HG03064 (cell line): Measurements from ENCODE around the gene KHDC1.
"Not testable (repeated sequence)": the region's sequence is repeated elsewhere in the genome, so short reads cannot be mapped to it uniquely, and the experiment has no call there.

ENCODE experiments used
- ATAC-seq: cut with Tn5 transposase; IDR thresholded peaks from one replicate; pipeline ENCODE4 v1.9.1; 2021; ENCODE audit warnings: low read depth; ENCODE audit not compliant: unreplicated experiment

The KHDC1 gene

GRCh38 chr6:73262671-73263569 lies at the start of gene KHDC1:
TSS of gene KHDC1 (minus strand) at chr6:73263196. CDS start at chr6:73242517, 20,679 bp downstream.
- peak; percentile 87 for ATAC-seq

GRCh38 chr6:73310503-73310845 lies 47.5 kb upstream of the KHDC1 start:
- not testable (repeated sequence) for ATAC-seq

- ATAC-seq, result peak; percentile 97
These were observed 46.9 kb upstream of the KHDC1 start for GRCh38 chr6:73309785-73310502.

- no peak for ATAC-seq
These were observed 46.5 kb upstream of the KHDC1 start for GRCh38 chr6:73309535-73309784.

- no peak for ATAC-seq
These were observed 45.9 kb upstream of the KHDC1 start for GRCh38 chr6:73308712-73309534.

- not testable (repeated sequence) for ATAC-seq
These were observed 40.8 kb upstream of the KHDC1 start for GRCh38 chr6:73303773-73304172.

GRCh38 chr6:73302339-73302738 lies 39.3 kb upstream of the KHDC1 start:
- ATAC-seq, result no peak

- ATAC-seq, result no peak
These were observed 36.4 kb upstream of the KHDC1 start for GRCh38 chr6:73299151-73299971.

- no peak for ATAC-seq
These were observed 30.3 kb upstream of the KHDC1 start for GRCh38 chr6:73293331-73293730.

- no peak for ATAC-seq
These were observed 27.4 kb upstream of the KHDC1 start for GRCh38 chr6:73290435-73290834.

GRCh38 chr6:73286752-73287151 lies 23.8 kb upstream of the KHDC1 start:
- ATAC-seq, result no peak

GRCh38 chr6:73285674-73286283 lies 22.8 kb upstream of the KHDC1 start:
- ATAC-seq, result no peak

- ATAC-seq, result no peak
These were observed 19.9 kb upstream of the KHDC1 start for GRCh38 chr6:73282871-73283270.

GRCh38 chr6:73281684-73282083 lies 18.7 kb upstream of the KHDC1 start:
- ATAC-seq, result not testable (repeated sequence)

GRCh38 chr6:73269296-73269695 lies 6.3 kb upstream of the KHDC1 start:
- ATAC-seq, result not testable (repeated sequence)

GRCh38 chr6:73268896-73269295 lies 5.9 kb upstream of the KHDC1 start:
- ATAC-seq, result not testable (repeated sequence)

GRCh38 chr6:73264446-73264845 lies 1.4 kb upstream of the KHDC1 start:
- no peak for ATAC-seq

GRCh38 chr6:73263570-73263909 lies 544 bp upstream of the KHDC1 start:
- no peak for ATAC-seq

- no peak for ATAC-seq
These were observed 4.3 kb downstream of the KHDC1 start for GRCh38 chr6:73258721-73259120.

- ATAC-seq, result not testable (repeated sequence)
These were observed 8.7 kb downstream of the KHDC1 start for GRCh38 chr6:73254323-73254722.
